DOHH2 (cell line): ENCODE data around the gene PLA2G1B.

ENCODE experiments used
- EZH2phosphoT487 ChIP-seq: fragments of 200-600 bp; sonication (generic); IDR thresholded peaks from 2 replicates; pipeline ENCODE4 v1.6.1; 2017; ENCODE audit warnings: borderline replicate concordance, mild to moderate bottlenecking, antibody characterized with exemption, low read length, moderate library complexity, mixed read lengths
- TF ChIP-seq, protein P1 (sequence below): fragments of 200-600 bp; sonication (generic); IDR thresholded peaks from one replicate; pipeline ENCODE4 v1.5.1; 2014; ENCODE audit warnings: antibody characterized with exemption, mild to moderate bottlenecking, low read depth, low read length; ENCODE audit not compliant: poor library complexity, severe bottlenecking

- TF ChIP-seq, protein P1, sequence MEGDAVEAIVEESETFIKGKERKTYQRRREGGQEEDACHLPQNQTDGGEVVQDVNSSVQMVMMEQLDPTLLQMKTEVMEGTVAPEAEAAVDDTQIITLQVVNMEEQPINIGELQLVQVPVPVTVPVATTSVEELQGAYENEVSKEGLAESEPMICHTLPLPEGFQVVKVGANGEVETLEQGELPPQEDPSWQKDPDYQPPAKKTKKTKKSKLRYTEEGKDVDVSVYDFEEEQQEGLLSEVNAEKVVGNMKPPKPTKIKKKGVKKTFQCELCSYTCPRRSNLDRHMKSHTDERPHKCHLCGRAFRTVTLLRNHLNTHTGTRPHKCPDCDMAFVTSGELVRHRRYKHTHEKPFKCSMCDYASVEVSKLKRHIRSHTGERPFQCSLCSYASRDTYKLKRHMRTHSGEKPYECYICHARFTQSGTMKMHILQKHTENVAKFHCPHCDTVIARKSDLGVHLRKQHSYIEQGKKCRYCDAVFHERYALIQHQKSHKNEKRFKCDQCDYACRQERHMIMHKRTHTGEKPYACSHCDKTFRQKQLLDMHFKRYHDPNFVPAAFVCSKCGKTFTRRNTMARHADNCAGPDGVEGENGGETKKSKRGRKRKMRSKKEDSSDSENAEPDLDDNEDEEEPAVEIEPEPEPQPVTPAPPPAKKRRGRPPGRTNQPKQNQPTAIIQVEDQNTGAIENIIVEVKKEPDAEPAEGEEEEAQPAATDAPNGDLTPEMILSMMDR = no peak
- TF ChIP-seq EZH2phosphoT487 = no peak
Measured at GRCh38 chr12:120284381-120284780, 43.2 kb downstream of the PLA2G1B start.
